GM19452 (cell line): ENCODE results near the gene PAM.
"Not testable (repeated sequence)": the region's sequence is repeated elsewhere in the genome, so short reads cannot be mapped to it uniquely, and the experiment has no call there.

Experiments
- ATAC-seq: cut with Tn5 transposase; IDR thresholded peaks from one replicate; pipeline ENCODE4 v1.9.1; 2021; ENCODE audit not compliant: unreplicated experiment

Gene PAM

DNA sequence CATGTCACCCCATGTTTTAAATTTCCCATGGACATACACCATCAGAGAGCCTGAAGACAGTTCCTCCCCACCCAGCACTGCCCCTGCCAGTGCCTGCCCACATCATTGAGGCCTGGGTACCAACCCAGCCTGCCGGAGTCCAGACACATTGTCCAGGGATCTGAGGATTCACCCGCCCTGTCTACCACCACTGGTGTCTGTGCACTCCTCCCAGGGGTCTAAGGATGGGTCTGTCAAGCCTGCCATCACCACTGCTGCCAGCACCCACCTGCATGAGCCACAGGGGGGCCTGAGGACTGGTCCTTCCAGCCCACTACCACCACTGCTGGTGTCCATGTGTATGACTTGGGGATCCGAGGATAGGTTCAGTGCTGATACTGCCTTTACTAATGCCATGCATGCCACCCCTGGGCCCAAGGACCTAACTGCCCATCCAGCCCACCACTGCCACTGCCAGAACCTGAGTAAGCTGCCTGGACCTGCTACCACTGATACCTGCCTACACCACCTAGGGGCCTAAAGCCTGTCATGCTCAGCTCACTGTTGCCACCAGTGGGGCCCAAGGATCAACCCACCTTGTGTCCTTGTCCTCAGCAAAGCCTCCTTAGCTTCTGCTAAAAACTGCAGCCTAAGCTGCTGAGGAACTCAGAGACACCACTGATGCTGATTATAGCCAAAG lies 227.0 kb downstream of the PAM start:
- no peak for ATAC-seq

DNA sequence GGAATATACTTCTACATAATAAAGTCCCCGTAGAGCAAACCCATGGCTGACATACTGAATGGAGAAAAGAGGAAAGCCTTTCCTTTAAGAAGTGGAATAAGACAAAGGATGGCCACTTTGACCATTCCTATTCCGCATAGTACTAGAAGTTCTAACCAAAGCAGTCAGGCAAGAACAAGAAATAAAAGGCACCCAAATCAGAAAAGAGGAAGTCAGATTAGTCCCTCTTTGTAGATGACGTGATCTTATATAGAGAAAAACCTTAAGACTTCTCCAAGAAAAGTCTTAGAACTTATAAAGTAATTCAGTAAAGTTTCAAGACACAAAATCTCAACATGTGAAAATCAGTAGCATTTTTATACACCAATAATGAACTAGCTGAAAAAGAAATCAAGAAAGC lies 231.0 kb downstream of the PAM start:
- ATAC-seq = no peak

DNA sequence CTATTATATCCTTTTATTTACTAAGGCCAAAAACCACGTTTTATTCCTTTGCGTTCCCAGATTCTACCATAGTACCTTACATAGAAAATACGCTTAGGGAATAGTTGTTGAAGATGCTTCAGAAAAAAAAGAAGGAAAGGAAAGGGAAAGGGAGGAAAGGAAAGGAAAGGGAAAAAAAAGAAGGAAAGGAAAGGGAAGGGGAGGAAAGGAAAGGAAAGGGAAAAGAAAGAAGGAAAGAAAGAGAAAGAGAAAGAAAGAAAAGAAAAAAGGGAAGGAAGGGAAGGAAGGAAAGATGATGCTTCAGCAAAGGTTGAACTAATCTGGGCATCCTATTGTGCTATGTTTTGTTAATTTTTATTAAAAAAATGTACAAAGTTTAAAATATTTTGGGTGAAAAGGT lies 233.4 kb downstream of the PAM start:
- ATAC-seq = no peak

DNA sequence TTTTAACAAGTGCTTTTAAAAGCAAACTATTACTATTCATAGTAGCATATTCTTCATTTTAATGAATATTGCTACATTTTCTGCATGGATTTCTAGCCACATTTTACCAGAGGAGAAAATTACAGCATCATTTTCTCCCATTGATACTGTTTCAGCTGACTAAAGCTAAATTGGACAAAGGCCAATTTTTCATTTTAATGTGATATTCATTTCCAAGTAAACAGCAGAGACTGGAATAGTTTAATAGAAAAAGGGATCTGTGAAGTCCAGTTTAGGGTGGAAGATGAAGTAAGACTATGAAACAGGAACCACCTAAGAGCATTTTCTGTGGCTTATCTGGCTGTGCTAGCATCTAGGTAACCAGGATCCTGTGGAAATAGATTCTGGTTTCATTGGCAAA lies 236.7 kb downstream of the PAM start:
- ATAC-seq = no peak

DNA sequence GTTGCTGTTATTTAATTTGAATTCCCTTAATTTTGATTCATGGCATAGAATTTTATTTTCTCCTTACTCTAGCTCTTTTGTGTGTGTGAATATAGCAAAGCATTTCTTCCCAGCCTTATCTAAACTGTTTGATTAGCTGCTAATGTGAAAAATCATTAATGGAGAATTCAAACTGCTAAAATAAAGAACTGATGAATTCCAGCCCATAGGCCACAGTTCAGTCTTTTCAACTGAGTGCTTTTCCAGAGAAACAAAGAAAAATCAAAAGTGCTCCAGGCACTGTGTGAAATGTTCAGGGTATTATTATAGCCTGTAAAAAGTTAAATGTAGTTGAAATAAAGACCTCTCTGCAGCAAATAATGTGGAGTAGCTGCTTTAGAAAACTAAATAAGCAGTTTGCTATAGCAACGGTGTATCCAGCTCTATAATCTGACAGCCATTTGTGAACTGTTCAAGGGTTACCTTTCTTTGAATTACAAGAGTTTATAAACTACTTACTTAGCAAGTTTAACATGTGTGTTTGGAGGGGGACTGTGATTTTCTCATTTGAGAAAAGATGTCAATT lies 241.0 kb downstream of the PAM start:
- ATAC-seq = no peak

DNA sequence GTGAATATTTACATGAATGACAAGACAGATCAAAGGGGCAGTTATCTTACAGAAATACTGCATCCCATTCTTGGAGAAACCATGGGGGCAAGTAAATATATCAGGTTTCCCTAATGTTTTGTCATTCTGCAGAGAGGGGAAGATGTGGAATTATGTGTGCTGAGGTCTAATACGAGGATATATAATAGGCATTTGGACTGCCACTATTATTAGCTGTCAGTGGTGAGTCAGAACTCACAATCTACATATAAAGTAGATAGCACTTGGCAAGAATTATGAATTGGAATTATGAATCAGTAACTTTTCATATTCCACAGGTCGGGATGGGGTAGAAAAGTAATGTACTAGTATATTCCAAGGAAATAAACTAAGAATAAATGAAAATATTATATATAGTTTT lies 243.1 kb downstream of the PAM start:
- no peak for ATAC-seq

DNA sequence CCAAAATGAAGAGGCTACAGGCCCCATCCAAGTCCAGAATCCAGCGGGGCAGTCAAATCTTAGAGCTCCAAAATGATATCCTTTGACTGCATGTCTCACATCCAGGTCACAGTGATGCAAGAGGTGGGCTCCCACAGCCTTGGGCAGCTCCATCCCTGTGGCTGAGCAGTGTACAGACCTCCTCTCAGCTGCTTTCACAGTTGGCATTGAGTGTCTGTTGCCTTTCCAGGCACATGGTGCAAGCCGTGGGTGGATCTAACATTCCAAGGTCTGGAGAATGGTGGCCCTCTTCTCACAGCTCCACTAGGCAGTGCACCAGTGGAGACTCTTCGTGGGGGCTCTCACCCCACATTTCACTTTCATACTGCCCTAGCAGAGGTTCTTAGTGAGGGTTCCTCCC lies 244.1 kb downstream of the PAM start:
- ATAC-seq = no peak

DNA sequence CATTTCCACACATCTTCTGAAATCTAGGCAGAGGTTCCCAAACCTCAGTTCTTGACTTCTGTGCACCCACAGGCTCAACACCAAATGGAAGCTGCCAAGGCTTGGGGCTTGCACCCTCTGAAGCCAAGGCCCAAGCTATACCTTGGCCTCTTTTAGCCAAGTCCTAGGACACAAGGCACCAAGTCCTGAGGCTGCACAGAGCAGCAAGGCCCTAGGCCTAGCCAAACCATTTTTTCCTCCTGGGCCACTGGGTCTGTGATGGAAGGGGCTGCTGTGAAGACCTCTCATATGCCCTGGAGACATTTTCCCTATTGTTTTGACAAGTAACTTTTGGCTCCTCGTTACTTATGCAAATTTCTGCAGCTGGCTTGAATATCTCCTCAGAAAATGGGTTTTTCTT lies 244.5 kb downstream of the PAM start:
- ATAC-seq = not testable (repeated sequence)

DNA sequence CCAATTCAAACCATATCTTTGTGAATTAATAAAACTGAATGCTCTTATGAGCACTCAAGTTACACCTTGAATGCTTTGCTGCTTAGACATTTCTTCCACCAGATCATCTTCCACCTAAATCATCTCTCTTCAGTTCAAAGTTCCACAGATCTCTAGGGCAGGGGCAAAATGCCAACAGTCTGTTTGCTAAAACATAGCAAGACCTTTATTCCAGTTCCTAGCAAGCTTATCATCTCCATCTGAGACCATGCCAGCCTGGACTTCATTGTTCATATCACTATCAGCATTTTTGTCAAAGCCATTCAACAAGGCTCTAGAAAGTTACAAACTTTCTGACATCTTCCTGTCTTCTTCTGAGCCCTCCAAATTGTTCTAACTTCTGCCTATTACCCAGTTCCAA lies 245.0 kb downstream of the PAM start:
- no peak for ATAC-seq

DNA sequence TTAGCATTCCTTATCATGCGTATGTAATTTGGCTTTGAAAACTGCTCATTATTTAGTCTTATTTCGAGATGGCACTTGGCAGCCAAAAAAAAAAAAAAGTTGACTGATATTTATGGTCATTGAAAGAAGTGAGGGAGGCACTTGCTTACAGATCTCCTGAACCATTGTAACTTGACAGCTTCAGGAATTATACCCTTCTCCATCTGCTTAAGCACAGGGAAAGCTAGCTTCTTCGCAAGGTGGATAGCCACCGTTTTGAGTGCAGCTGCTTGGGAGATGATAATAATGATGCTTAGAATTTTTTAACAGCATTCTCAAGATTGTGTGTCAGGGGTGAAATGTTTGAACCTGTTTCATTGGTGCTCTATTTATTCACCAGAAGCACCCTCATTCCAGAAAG lies 248.8 kb downstream of the PAM start:
- ATAC-seq = no peak

DNA sequence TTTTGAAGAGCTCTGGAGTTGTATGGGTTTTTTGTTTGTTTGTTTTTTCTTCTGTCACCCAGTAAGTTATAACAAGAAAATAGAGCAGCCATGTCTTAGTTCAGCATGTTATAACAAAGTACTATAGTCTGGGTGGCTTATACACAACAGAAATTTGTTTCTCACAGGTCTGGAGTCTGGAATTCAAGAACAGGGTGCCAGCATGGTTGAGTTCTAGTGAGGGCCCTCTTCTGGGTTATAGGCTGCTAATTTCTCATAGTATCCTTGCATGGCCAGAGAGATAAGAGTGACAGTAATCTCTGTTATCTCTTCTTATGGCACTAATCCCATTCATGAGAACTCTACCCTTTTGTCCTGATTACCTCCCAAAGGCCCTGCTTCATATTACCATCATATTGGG lies 250.2 kb downstream of the PAM start:
- ATAC-seq = no peak

DNA sequence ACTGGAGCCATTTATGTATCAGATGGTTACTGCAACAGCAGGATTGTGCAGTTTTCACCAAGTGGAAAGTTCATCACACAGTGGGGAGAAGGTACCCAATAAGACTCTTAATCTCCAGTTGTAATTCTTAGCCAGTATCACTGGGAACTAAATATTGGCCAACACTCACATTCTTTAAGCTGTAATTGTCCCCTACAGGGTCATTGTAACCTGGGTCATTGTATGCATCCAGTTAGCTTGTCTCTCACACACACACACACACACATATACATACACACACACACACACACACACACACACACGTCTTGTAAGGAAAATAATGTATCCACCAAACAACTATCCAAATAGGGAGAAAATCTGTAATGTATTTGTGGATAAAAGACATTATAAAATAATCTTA lies 251.8 kb downstream of the PAM start:
- ATAC-seq = no peak

DNA sequence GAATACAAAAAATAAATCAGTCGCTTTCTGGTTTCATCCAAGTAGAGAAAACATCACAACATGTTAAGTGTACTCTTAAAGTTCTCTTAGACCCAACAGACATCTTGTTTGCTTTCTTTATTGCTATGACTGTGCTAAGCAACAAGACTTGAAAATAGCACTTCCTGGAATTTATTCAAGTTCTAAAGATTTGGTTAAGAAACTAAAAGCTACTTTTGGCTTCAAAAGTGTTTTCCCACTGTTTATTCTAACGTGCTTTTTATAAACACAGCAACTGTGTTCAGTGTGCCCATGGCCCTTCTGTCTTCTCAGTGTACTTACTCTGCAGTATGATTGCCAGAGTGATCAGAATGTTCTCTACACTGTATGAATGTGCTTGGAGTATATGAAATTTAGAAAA lies 255.1 kb downstream of the PAM start:
- no peak for ATAC-seq

DNA sequence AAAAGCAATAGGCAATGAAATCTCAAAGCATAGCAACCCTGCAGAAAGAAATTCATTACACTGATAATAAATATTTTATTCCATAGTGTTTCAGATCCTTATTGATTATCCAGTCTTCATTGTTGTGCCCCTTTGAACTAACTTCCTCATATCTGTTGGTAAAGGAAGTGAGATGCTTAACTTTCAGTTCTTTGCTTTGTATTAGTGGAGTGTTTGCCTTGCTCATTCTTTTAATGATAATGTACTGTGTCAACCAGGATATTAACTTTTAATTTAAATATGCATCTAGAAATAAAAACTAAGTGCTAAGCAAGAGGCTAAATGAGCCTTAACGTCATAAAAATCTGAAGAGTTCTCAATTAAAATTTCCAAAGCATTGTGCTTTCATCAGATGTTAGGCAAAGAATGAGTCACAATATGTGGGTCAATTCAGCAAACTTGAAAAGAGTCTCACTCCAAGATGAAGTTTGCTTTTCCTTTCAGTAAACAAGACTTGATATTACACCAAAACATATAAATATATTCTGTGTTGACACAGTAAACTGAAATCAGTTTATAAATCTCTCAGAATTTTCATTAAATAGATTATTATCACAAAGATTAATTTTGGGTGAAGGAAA lies 258.9 kb downstream of the PAM start:
- no peak for ATAC-seq

DNA sequence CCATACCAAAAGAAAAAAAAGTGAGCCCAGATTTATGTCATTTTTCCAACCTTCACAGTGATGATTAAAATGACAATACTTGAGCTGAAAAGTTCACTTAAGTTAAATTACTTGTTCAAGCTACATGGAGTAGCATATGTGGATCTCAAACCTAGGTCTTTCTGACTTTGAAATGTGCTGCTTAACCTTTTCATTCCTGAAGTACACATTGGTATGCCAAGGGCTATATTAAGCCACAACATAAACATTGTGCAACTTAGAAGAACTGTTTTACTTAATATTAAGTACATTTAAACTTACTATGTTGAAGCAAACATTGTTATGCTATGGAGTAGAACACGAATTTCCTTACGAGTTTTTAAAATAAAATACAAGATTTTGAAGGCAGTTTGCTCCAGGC lies 259.9 kb downstream of the PAM start:
- ATAC-seq = no peak

DNA sequence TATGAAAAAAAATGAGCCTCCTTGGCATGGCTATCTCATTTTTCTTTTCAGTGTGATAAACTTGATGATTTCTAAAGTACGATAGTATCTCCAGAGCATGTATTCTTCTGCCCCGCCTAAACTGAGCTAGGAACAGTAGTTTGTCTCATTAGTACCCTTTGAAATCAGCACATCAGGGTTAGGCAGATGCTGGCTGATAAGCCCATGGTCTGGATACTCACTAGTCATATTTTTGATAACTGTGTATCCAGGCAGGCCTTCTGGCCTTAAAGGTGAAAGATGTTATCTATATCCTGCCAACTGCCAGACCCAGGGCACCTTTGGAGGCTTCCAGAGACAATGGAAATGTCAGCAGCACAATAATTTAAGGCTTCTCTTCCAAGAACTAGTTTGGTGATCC lies 261.1 kb downstream of the PAM start:
- ATAC-seq = no peak

DNA sequence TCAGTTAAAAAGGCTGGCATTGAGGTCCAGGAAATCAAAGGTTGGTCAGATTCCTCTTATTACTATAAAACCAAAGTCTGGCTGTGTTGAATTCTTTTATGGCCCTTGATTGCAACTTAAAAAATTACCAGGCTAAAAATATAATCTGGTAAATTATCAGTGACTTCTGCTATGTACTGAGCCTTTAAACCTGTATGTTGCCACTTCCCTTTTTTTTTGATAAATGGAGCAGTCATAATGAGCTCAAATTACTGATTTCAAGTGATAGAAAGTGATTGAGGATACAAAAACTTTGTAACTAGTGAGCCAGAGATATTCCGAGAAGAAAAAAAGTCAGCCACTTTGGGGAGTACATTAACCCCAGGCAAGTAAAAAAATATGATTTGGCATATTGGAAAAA lies 264.7 kb downstream of the PAM start:
- ATAC-seq = no peak

DNA sequence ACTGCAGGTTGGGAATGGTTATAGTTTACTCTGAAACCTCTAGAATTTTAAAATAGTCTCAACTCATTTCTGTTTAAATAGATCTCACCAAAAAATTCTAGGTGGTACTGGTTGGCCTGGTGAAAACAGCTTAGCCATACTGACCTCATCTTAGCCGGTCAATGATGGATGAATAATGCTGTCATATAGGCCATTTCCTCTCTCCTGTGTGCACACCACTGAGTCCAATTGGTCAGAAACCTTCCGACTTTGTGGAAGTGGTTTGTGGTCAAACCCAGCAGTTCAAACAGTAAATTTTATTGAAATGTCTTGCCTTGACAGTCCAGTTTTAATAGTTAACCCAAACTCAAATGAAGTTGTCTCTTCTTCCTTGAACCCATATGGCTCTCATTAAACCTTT lies 266.2 kb downstream of the PAM start:
- ATAC-seq = peak; percentile 97

DNA sequence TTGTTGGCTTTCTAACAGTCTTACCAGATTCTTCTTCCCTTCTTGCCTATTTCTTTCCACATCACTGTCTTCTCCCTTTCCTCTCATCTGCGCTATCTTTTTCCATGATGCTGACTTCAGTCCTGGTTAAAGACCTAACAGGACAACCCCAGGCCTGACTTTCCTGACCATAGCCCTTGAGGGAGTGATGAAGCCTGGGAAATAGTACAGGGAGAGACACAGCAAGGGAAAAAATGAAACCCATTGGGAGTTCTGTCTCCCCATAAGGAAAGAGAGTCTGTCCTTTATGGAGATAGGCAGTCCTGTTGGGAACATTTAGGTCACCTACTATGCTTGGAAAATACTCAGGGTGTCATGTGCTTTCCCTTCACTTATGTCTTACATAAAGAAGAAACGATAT lies 272.2 kb downstream of the PAM start:
- no peak for ATAC-seq

DNA sequence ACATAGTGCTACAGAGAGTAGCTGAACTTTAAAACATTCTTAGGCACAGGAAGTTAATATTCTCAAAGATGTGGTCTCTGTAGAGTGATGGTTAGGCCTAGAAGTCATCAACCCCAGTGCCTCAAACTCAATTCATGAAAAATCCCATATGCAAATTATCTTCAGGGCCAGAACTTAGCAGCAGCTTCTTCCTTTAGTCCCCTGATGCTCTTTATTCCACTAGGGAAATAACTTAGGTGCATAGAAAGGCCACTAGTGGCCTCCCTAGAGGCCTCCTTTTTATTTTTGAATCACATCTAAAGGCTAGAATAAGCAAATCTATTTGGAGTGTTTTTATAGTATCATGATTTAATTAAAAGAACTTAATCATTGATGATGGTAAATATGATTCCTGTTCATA lies 276.5 kb downstream of the PAM start:
- ATAC-seq = no peak

DNA sequence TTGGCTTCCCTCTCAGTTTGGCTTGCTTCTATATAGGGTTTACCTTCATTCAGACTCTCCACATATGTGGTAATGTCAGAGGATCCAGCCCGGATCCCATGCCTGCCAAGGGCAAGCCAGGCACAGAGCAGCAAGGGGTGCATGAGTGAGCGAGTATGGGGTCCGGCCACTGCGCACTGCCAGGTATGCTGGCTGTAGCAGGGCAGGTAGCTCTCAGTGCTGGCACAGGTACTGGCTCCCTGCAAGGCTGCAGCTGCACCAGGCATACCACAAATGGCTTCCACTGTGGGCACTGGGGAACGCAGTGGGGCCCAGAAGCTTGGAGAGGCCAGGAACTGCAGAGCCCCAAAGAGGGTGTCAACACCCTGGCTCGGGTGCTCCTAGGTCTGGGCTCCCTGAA lies 278.6 kb downstream of the PAM start:
- no peak for ATAC-seq

DNA sequence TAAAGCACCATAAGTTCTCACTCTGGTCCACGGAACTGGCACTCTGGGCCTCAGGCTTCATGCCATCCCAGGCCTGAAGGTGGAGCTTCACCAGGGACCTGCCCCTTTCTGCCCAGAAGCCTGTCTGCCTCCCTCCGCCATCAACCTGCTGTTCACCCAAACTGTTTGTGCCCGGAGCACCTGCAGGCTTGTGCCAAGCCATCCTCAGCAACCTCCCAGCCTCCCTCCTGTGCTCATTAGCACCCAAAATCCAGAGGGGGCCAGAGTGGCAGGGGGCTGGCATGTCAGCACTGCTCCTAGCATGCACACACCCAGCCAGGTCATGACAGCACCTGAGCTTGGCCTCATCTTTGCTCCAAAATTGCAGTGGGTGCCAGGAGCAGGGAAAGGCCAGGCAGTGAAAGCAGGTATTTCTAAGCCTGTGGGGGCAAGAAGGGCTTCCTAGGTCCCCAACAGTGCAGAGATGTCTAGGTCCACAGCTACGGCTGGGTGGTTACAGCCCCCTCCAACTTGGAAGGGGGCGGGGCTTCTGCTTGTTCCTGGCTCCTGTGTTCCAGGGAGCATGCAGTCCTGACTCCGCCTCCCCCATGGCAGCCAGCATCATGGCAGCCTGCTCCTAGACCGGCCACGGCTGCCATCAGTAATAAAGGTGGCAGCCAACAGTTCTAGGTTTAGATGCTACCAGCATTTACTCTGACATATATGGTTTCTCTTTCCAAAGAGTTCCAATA lies 279.7 kb downstream of the PAM start:
- no peak for ATAC-seq
